ENCODE results near the gene SMURF1.

Gene SMURF1

GRCh38 chr7:99040104-99040958 lies 103.6 kb downstream of the SMURF1 start:
- peak; percentile 71 for ATAC-seq
- H3K4me3 Mint-ChIP-seq: no peak overlapping the region
- H3K4me1 Mint-ChIP-seq: peaks cover 7% of the 10 kb centered on the region
- no peaks in the 10 kb centered on the region for H3K27me3 Mint-ChIP-seq
- no peak overlapping the region for H3K27ac Mint-ChIP-seq
- peak; percentile 36 to 47 for DNase-seq
- no peaks in the 10 kb centered on the region for H3K9me3 Mint-ChIP-seq

GRCh38 chr7:99039384-99039891 lies 104.5 kb downstream of the SMURF1 start:
- Mint-ChIP-seq H3K4me1 (peaks cover 7% of the 10 kb centered on the region), H3K27ac (no peak overlapping the region), H3K9me3 (no peaks in the 10 kb centered on the region), H3K4me3 (no peak overlapping the region), H3K27me3 (no peaks in the 10 kb centered on the region)
- DNase-seq: no peak
- ATAC-seq: no peak

- peaks cover 7% of the 10 kb centered on the region for H3K4me1 Mint-ChIP-seq
- H3K4me3 Mint-ChIP-seq: no peak overlapping the region
- no peak for DNase-seq
- no peak for ATAC-seq
- no peaks in the 10 kb centered on the region for H3K9me3 Mint-ChIP-seq
- no peaks in the 10 kb centered on the region for H3K27me3 Mint-ChIP-seq
- peak overlapping the region in 1 of 2 donors; percentile 91 for H3K27ac Mint-ChIP-seq
These were observed 105.6 kb downstream of the SMURF1 start for GRCh38 chr7:99038086-99038855.

GRCh38 chr7:99037327-99037940 lies 106.5 kb downstream of the SMURF1 start:
- peaks cover 7% of the 10 kb centered on the region for H3K4me1 Mint-ChIP-seq
- no peak overlapping the region for H3K4me3 Mint-ChIP-seq
- no peaks in the 10 kb centered on the region for H3K9me3 Mint-ChIP-seq
- ATAC-seq: no peak
- no peaks in the 10 kb centered on the region for H3K27me3 Mint-ChIP-seq
- no peak for DNase-seq
- H3K27ac Mint-ChIP-seq: peak overlapping the region in 1 of 2 donors; percentile 91

GRCh38 chr7:99036546-99037111 lies 107.3 kb downstream of the SMURF1 start:
- Mint-ChIP-seq H3K4me1 (peaks cover 7% of the 10 kb centered on the region), H3K27ac (peak overlapping the region in 1 of 2 donors; percentile 93), H3K4me3 (no peak overlapping the region), H3K27me3 (no peaks in the 10 kb centered on the region), H3K9me3 (no peaks in the 10 kb centered on the region)
- ATAC-seq (no peak), DNase-seq (no peak)

GRCh38 chr7:99035723-99036545 lies 108.0 kb downstream of the SMURF1 start:
- Mint-ChIP-seq H3K9me3 (no peaks in the 10 kb centered on the region), H3K4me3 (no peak overlapping the region), H3K27me3 (no peaks in the 10 kb centered on the region), H3K27ac (peak overlapping the region; percentile 29 to 93), H3K4me1 (peaks cover 7% of the 10 kb centered on the region)
- ATAC-seq (no peak), DNase-seq (no peak)

- ATAC-seq: no peak
- no peak for DNase-seq
- no peak overlapping the region for H3K4me3 Mint-ChIP-seq
- H3K9me3 Mint-ChIP-seq: no peaks in the 10 kb centered on the region
- peaks cover under 1% of the 10 kb centered on the region for H3K4me1 Mint-ChIP-seq
- no peaks in the 10 kb centered on the region for H3K27me3 Mint-ChIP-seq
- H3K27ac Mint-ChIP-seq: peak overlapping the region in 1 of 2 donors; percentile 93
These were observed 108.8 kb downstream of the SMURF1 start for GRCh38 chr7:99034932-99035722.

- Mint-ChIP-seq H3K9me3 (no peaks in the 10 kb centered on the region), H3K27me3 (no peaks in the 10 kb centered on the region), H3K4me1 (no peaks in the 10 kb centered on the region), H3K27ac (peak overlapping the region; percentile 48 to 57), H3K4me3 (no peak overlapping the region)
- ATAC-seq (no peak), DNase-seq (no peak)
These were observed 110.1 kb downstream of the SMURF1 start for GRCh38 chr7:99033765-99034164.

GRCh38 chr7:99032928-99033327 lies 111.0 kb downstream of the SMURF1 start:
- ATAC-seq: no peak
- DNase-seq: no peak
- no peaks in the 10 kb centered on the region for H3K27me3 Mint-ChIP-seq
- H3K27ac Mint-ChIP-seq: peak overlapping the region in 1 of 2 donors; percentile 19
- no peaks in the 10 kb centered on the region for H3K9me3 Mint-ChIP-seq
- H3K4me1 Mint-ChIP-seq: peaks cover 2% of the 10 kb centered on the region
- no peak overlapping the region for H3K4me3 Mint-ChIP-seq

- Mint-ChIP-seq H3K27me3 (no peaks in the 10 kb centered on the region), H3K9me3 (no peaks in the 10 kb centered on the region), H3K27ac (no peak overlapping the region), H3K4me1 (peaks cover 12% of the 10 kb centered on the region), H3K4me3 (no peak overlapping the region)
- ATAC-seq (no peak), DNase-seq (no peak)
These were observed 112.4 kb downstream of the SMURF1 start for GRCh38 chr7:99031496-99031895.

GRCh38 chr7:99030951-99031350 lies 113.0 kb downstream of the SMURF1 start:
- peaks cover 12% of the 10 kb centered on the region for H3K4me1 Mint-ChIP-seq
- no peak for ATAC-seq
- H3K27ac Mint-ChIP-seq: peak overlapping the region in 1 of 2 donors; percentile 71

GRCh38 chr7:99030457-99030856 lies 113.5 kb downstream of the SMURF1 start:
- Mint-ChIP-seq H3K9me3 (no peaks in the 10 kb centered on the region), H3K27me3 (no peaks in the 10 kb centered on the region), H3K4me1 (peaks cover 12% of the 10 kb centered on the region), H3K4me3 (no peak overlapping the region), H3K27ac (peak overlapping the region in 1 of 2 donors; percentile 71)
- no peak for ATAC-seq
- DNase-seq: no peak

More at GRCh38 chr7:99030951-99031350, 113.0 kb downstream of the SMURF1 start:
- DNase-seq: no peak
- H3K4me3 Mint-ChIP-seq: no peak overlapping the region
- no peaks in the 10 kb centered on the region for H3K27me3 Mint-ChIP-seq
- H3K9me3 Mint-ChIP-seq: no peaks in the 10 kb centered on the region

- DNase-seq (no peak), ATAC-seq (no peak)
- no peaks in the 10 kb centered on the region for H3K27me3 Mint-ChIP-seq
- peaks cover 12% of the 10 kb centered on the region for H3K4me1 Mint-ChIP-seq
- H3K27ac Mint-ChIP-seq: peak overlapping the region in 1 of 2 donors; percentile 27
- H3K9me3 Mint-ChIP-seq: no peaks in the 10 kb centered on the region
- H3K4me3 Mint-ChIP-seq: no peak overlapping the region
These were observed 114.2 kb downstream of the SMURF1 start for GRCh38 chr7:99029466-99030435.

All from stimulated activated naive CD8-positive, alpha-beta T cell treated with anti-CD3 and anti-CD28 coated beads, Interleukin-15, amount 100 ng/mL, for 72 hours (primary cell).